ENCODE measurements around the gene DDI1. TPM values are rescaled to one million over a fixed set of nuclear protein-coding genes. Genes with fewer than 3 reads are reported as not detected.

DDI1 gene
- total RNA-seq, 1 donor from 2014 or later, result not detected

DNA sequence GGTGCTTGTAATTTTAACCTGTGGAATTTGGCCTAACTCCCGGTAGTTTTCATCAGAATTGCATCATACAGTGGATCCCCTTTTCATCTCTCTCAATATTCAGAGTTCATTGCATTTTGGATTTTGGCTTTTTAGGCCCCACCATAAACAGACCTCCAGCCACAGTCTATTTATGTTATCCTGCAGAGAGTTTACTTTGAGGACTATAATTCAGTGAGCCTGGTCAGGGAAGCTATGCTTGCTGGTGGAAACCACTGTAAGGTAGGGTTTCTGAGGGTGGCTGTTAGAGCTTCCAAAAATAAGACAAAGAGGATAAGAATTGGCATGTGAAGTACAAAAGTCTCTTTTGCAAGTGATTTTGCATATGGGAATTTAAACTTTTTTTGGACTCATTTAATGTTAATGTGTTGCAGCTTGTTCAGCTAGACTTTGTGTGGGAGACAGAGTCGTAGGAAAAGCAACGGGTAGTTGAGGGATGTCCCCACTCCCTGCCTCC is 34.8 kb upstream of the DDI1 start:
- Mint-ChIP-seq H3K4me1 (ENCODE audit: low read depth) (peaks cover 20% of the 10 kb centered on the region), H3K27ac (ENCODE audit: unreplicated experiment) (no peak overlapping the region), H3K4me3 (ENCODE audit: unreplicated experiment) (no peak overlapping the region), H3K27me3 (ENCODE audit: low read depth) (peaks cover 3% of the 10 kb centered on the region), H3K36me3 (ENCODE audit: low read depth) (no peaks in the 10 kb centered on the region), H3K9me3 (ENCODE audit: low read depth) (no peaks in the 10 kb centered on the region)
- no peak for DNase-seq (ENCODE audit: low spot score)
- TF ChIP-seq, protein P1, sequence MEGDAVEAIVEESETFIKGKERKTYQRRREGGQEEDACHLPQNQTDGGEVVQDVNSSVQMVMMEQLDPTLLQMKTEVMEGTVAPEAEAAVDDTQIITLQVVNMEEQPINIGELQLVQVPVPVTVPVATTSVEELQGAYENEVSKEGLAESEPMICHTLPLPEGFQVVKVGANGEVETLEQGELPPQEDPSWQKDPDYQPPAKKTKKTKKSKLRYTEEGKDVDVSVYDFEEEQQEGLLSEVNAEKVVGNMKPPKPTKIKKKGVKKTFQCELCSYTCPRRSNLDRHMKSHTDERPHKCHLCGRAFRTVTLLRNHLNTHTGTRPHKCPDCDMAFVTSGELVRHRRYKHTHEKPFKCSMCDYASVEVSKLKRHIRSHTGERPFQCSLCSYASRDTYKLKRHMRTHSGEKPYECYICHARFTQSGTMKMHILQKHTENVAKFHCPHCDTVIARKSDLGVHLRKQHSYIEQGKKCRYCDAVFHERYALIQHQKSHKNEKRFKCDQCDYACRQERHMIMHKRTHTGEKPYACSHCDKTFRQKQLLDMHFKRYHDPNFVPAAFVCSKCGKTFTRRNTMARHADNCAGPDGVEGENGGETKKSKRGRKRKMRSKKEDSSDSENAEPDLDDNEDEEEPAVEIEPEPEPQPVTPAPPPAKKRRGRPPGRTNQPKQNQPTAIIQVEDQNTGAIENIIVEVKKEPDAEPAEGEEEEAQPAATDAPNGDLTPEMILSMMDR (IDR thresholded peaks at IDR 0.05), result no peak

DNA sequence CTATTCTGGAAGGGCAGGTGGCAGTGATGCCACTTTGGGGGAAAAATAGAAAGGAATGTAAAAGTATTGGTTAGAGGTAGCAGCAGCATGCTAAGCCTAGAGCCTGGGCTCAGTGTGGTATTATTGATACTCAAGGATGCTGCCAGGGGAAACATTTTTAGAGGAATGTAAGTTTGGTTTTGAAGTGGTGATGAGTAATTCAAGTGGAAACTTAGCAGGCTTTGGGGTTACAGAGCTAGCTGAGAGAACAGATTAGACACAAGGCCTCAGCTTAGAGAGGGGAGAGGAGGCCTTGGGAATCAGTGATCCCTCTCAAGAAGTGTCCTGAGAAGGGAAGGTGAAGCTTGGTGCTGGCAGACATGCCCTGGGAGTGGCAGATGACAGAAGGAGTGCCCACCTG is 32.9 kb upstream of the DDI1 start:
- H3K36me3 Mint-ChIP-seq (ENCODE audit: low read depth), result no peaks in the 10 kb centered on the region
- TF ChIP-seq, protein P1 (IDR thresholded peaks at IDR 0.05), result no peak
- H3K27me3 Mint-ChIP-seq (ENCODE audit: low read depth), result peaks cover 3% of the 10 kb centered on the region
- H3K4me3 Mint-ChIP-seq (ENCODE audit: unreplicated experiment), result no peak overlapping the region
- H3K4me1 Mint-ChIP-seq (ENCODE audit: low read depth), result peaks cover 20% of the 10 kb centered on the region
- H3K9me3 Mint-ChIP-seq (ENCODE audit: low read depth), result no peaks in the 10 kb centered on the region
- DNase-seq (ENCODE audit: low spot score), result no peak
- H3K27ac Mint-ChIP-seq (ENCODE audit: unreplicated experiment), result no peak overlapping the region

DNA sequence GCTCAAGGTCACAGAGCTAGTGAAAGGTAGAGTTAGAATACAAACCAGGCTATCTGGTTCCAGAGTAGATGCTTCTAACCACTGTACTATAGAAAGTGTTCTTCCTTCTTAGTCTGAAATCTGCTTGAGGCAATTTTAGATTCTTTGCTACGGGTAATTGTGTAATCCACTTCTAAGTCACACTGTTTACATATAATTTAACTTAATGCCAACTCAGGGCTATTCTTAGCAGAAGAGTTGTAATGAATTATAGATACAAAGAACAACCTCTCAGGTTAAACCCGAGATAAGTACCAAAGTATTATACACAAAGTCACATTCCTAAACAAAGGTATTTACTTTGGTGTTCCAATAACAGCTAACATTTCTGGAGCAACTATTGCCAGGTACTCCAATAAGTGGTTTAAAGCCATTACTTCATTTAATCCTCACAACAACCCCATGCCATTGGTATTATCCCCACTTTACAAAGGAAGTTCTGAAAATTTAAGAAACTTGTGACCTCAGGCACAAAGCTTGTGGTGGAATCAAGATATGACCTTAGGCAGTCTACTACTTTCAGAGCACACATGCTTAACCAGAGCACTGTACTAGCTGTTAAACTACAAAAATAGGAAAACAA is 31.1 kb upstream of the DDI1 start:
- no peak overlapping the region for H3K27ac Mint-ChIP-seq (ENCODE audit: unreplicated experiment)
- H3K9me3 Mint-ChIP-seq (ENCODE audit: low read depth), result no peaks in the 10 kb centered on the region
- no peak for DNase-seq (ENCODE audit: low spot score)
- no peak overlapping the region for H3K4me3 Mint-ChIP-seq (ENCODE audit: unreplicated experiment)
- peaks cover 20% of the 10 kb centered on the region for H3K4me1 Mint-ChIP-seq (ENCODE audit: low read depth)
- TF ChIP-seq, protein P1 (IDR thresholded peaks at IDR 0.05), result no peak
- no peaks in the 10 kb centered on the region for H3K36me3 Mint-ChIP-seq (ENCODE audit: low read depth)
- H3K27me3 Mint-ChIP-seq (ENCODE audit: low read depth), result peaks cover 3% of the 10 kb centered on the region

DNA sequence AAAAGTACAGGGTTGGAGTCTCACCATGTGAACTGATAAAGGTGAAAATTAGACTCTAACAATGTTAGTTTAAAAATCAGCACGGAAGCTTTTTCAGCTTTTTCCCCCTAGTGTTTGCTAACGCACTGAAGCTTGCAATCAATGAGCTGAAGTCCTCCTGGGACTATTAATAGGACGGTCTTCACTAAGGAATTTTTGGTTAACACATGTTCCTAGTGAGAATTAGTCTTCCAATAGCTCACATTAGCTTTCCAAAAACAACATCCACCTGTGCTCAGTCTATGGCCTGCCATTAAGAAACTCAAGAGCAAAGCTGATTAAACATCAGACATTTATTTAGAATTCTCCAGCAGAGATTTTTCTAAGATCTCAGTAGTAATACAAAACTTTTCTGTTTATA is 26.7 kb upstream of the DDI1 start:
- H3K9me3 Mint-ChIP-seq (ENCODE audit: low read depth), result no peaks in the 10 kb centered on the region
- H3K4me1 Mint-ChIP-seq (ENCODE audit: low read depth), result no peaks in the 10 kb centered on the region
- no peak overlapping the region for H3K4me3 Mint-ChIP-seq (ENCODE audit: unreplicated experiment)
- TF ChIP-seq, protein P1 (IDR thresholded peaks at IDR 0.05), result no peak
- no peak overlapping the region for H3K27ac Mint-ChIP-seq (ENCODE audit: unreplicated experiment)
- DNase-seq (ENCODE audit: low spot score), result no peak
- no peaks in the 10 kb centered on the region for H3K36me3 Mint-ChIP-seq (ENCODE audit: low read depth)
- H3K27me3 Mint-ChIP-seq (ENCODE audit: low read depth), result peaks cover 5% of the 10 kb centered on the region

DNA sequence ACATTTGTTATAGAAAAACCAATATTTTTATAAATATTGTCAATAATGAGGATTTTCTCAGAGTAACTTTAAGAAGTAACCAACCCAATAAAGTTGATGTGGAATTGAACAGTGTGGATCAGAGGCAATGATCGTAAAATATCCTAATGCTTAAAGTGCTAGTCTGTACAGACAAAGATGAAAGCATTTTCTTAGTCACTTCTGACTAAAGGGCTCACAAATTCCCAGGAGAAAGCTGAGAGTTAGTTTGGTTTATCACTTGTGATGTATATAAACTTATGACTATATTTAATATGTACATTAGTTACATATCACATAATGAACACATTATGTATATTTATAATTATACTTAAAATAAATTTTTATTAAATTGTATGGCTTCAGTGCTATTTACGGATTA is 25.4 kb upstream of the DDI1 start:
- DNase-seq (ENCODE audit: low spot score), result no peak
- no peaks in the 10 kb centered on the region for H3K4me1 Mint-ChIP-seq (ENCODE audit: low read depth)

More for the DNA sequence above, 25.4 kb upstream of the DDI1 start:
- TF ChIP-seq, protein P1 (IDR thresholded peaks at IDR 0.05), result no peak
- Mint-ChIP-seq H3K4me3 (ENCODE audit: unreplicated experiment) (no peak overlapping the region), H3K36me3 (ENCODE audit: low read depth) (no peaks in the 10 kb centered on the region), H3K27ac (ENCODE audit: unreplicated experiment) (no peak overlapping the region), H3K9me3 (ENCODE audit: low read depth) (no peaks in the 10 kb centered on the region), H3K27me3 (ENCODE audit: low read depth) (peaks cover 5% of the 10 kb centered on the region)

Measured in chondrocyte (in vitro differentiated cells).